HCT116 (cell line): Measurements from ENCODE around the gene CACNA1S. TPM values are rescaled to one million over a fixed set of nuclear protein-coding genes. Genes with fewer than 3 reads are reported as not detected.

Source experiments
- ATAC-seq: fragments of 200-7000 bp; cut with Tn5 transposase; 2 replicates; pipeline ENCODE4 v1.9.1; 2020; ENCODE audit warnings: mild to moderate bottlenecking, moderate library complexity
- BruUV-seq: library from RNA; stranded (reverse); fragments of 400-500 nt; replicated peaks from 2 replicates; lab custom pipeline; 2021; lab: Mats Ljungman, UMichigan
- CTCF ChIA-PET: fragments of 300-600 bp; sonication (Branson Sonifier 250); formaldehyde crosslinking; loops from one replicate; lab custom pipeline; 2021; ENCODE audit warnings: antibody characterized with exemption; lab: Charles Lee
- POLR2A ChIA-PET: fragments of 300-600, 350-600 bp; sonication (Branson Sonifier 250); formaldehyde crosslinking; loops from one replicate; lab custom pipeline; 2021; ENCODE audit warnings: antibody characterized with exemption; lab: Charles Lee
- RAD21 ChIA-PET, 2 experiments: fragments of 300-600 bp; sonication (Branson Sonifier 250); formaldehyde crosslinking; loops; one replicate each; lab custom pipeline; 2023; ENCODE audit warnings: low total read pairs in 2 of 2; ENCODE audit not compliant: uncharacterized antibody in 2 of 2, unreplicated experiment in 2 of 2, low non-redundant PET in 1 of 2; lab: Charles Lee
- DNase-seq: peaks from one replicate; pipeline ENCODE4 v3.0.0-alpha.2; 2010; ENCODE audit warnings: low read depth, low spot score
- H2AFZ ChIP-seq: fragments of 200-600 bp; shearing (Covaris generic), sonication (generic); 2 replicates; pipeline ENCODE4 v1.6.1; 2017; ENCODE audit warnings: low read depth, mixed run types, mixed read lengths, antibody characterized with exemption, low read length; ENCODE audit not compliant: poor library complexity, severe bottlenecking
- H3K27ac ChIP-seq: 2 replicates; pipeline ENCODE4 v1.5.1; 2012; ENCODE audit warnings: low read depth, low read length
- H3K27me3 ChIP-seq: fragments of 200-600 bp; sonication (generic); 2 replicates; pipeline ENCODE4 v1.6.1; 2016; ENCODE audit warnings: mixed run types, low read length, mixed read lengths; ENCODE audit not compliant: insufficient read depth
- H3K36me3 ChIP-seq, 2 experiments: fragments of 200-500 bp in 1 of 2; fragments of 200-600 bp in 1 of 2; sonication (Bioruptor generic) in 1 of 2; sonication (generic) in 1 of 2; 2 replicates each; pipeline versions ENCODE4 v1.5.1 to v1.6.1; 2014 to 2016; ENCODE audit warnings: low read length in 2 of 2, inconsistent platforms in 1 of 2, mixed read lengths in 1 of 2, mixed run types in 1 of 2; ENCODE audit not compliant: insufficient read depth in 2 of 2, control insufficient read depth in 1 of 2
- H3K4me1 ChIP-seq, 2 experiments: fragments of 200-600 bp in 1 of 2; sonication (generic) in 1 of 2; 2 replicates each; pipeline versions ENCODE4 v1.5.1 to v1.6.1; 2012 to 2017; ENCODE audit warnings: low read length in 2 of 2, inconsistent platforms in 1 of 2, mild to moderate bottlenecking in 1 of 2, mixed read lengths in 1 of 2, mixed run types in 1 of 2, moderate library complexity in 1 of 2; ENCODE audit not compliant: insufficient read depth in 2 of 2, control insufficient read depth in 1 of 2
- H3K4me2 ChIP-seq: fragments of 200-600 bp; sonication (generic); 2 replicates; pipeline ENCODE4 v1.6.1; 2017; ENCODE audit warnings: mixed run types, low read length, mixed read lengths
- H3K4me3 ChIP-seq, 2 experiments: fragments of 200-600 bp in 1 of 2; sonication (generic) in 1 of 2; replicated peaks in 1 of 2; 2 replicates each; pipeline ENCODE4 v1.5.1; 2011 to 2016; ENCODE audit warnings: low read length in 2 of 2, control low read depth in 1 of 2, low read depth in 1 of 2, mild to moderate bottlenecking in 1 of 2, mixed read lengths in 1 of 2, mixed run types in 1 of 2
- H3K79me2 ChIP-seq: fragments of 200-600 bp; sonication (generic); 2 replicates; pipeline ENCODE4 v1.6.1; 2017; ENCODE audit warnings: mild to moderate bottlenecking, mixed run types, low read length, moderate library complexity, mixed read lengths; ENCODE audit not compliant: insufficient read depth
- H3K9ac ChIP-seq: fragments of 200-600 bp; sonication (generic); 2 replicates; pipeline ENCODE4 v1.6.1; 2016; ENCODE audit warnings: low read length, mixed read lengths
- H3K9me2 ChIP-seq: fragments of 200-600 bp; sonication (generic), shearing (Covaris generic); 2 replicates; pipeline ENCODE4 v1.6.1; 2017; ENCODE audit warnings: mixed run types, mild to moderate bottlenecking, moderate library complexity; ENCODE audit not compliant: insufficient read depth
- H3K9me3 ChIP-seq, 2 experiments: fragments of 200-500 bp in 1 of 2; fragments of 200-600 bp in 1 of 2; sonication (Bioruptor generic) in 1 of 2; sonication (generic) in 1 of 2; 2 replicates each; pipeline ENCODE4 v1.6.1; 2014 to 2017; ENCODE audit warnings: low read length in 2 of 2, mixed read lengths in 2 of 2, inconsistent platforms in 1 of 2, low read depth in 1 of 2, mild to moderate bottlenecking in 1 of 2, mixed run types in 1 of 2, moderate library complexity in 1 of 2; ENCODE audit not compliant: control insufficient read depth in 1 of 2, insufficient read depth in 1 of 2
- H4K20me1 ChIP-seq: fragments of 200-600 bp; sonication (generic), shearing (Covaris generic); 2 replicates; pipeline ENCODE4 v1.6.1; 2017; ENCODE audit warnings: mixed run types, mild to moderate bottlenecking, moderate library complexity; ENCODE audit not compliant: insufficient read depth
- CEBPB ChIP-seq: IDR thresholded peaks from 2 replicates; pipeline ENCODE4 v1.6.1; 2012; ENCODE audit warnings: low read depth
- EGR1 ChIP-seq: IDR thresholded peaks from 2 replicates; pipeline ENCODE4 v1.6.1; 2012; ENCODE audit warnings: low read depth
- ELF1 ChIP-seq: IDR thresholded peaks from 2 replicates; pipeline ENCODE4 v1.6.1; 2012; ENCODE audit warnings: low read depth, borderline replicate concordance
- POLR2AphosphoS5 ChIP-seq: IDR thresholded peaks from 2 replicates; pipeline ENCODE4 v1.6.1; 2011; ENCODE audit warnings: mild to moderate bottlenecking, low read depth, low read length, moderate library complexity
- RAD21 ChIP-seq: IDR thresholded peaks from 2 replicates; pipeline ENCODE4 v1.6.1; 2012; ENCODE audit warnings: low read depth, mild to moderate bottlenecking
- SIN3A ChIP-seq: IDR thresholded peaks from 2 replicates; pipeline ENCODE4 v1.6.1; 2012; ENCODE audit warnings: low read depth
- SRF ChIP-seq: IDR thresholded peaks from 2 replicates; pipeline ENCODE4 v1.6.1; 2012; ENCODE audit warnings: low read depth
- YY1 ChIP-seq: IDR thresholded peaks from 2 replicates; pipeline ENCODE4 v1.6.1; 2011; ENCODE audit warnings: low read length, low read depth, moderate library complexity, mild to moderate bottlenecking; ENCODE audit not compliant: insufficient replicate concordance; ENCODE audit errors: extremely low read depth
- ZFX ChIP-seq: fragments of 450-650 bp; IDR thresholded peaks from 2 replicates; pipeline ENCODE4 v1.6.1; 2017
- intact Hi-C: fragments of 100-400 bp; cut with micrococcal nuclease; formaldehyde crosslinking; loops from 2 replicates; pipeline ENCODE4 v1.10.0; 2022
- total RNA-seq: library from RNA; stranded (reverse); gene quantifications from one replicate; pipeline ENCODE4 v1.2.1, GENCODE V29; 2021; ENCODE audit not compliant: unreplicated experiment
- TF ChIP-seq, protein P1 (sequence below): IDR thresholded peaks from 2 replicates; pipeline ENCODE4 v1.6.1; 2012
- TF ChIP-seq, protein P2 (sequence below): IDR thresholded peaks from 2 replicates; pipeline ENCODE4 v1.6.1; 2012; ENCODE audit warnings: low read depth
- TF ChIP-seq, protein P3 (sequence below): IDR thresholded peaks from 2 replicates; pipeline ENCODE4 v1.6.1; 2012
- TF ChIP-seq, protein P4 (sequence below), 3 experiments: fragments of 200-600 bp in 1 of 3; sonication (generic) in 1 of 3; IDR thresholded peaks in 2 of 3; conservative IDR thresholded peaks in 1 of 3; 2 replicates each; pipeline ENCODE4 v1.5.1; 2012 to 2017; ENCODE audit warnings: low read depth in 2 of 3, low read length in 2 of 3, antibody characterized with exemption in 1 of 3, borderline replicate concordance in 1 of 3, control low read depth in 1 of 3, mild to moderate bottlenecking in 1 of 3, mixed read lengths in 1 of 3, mixed run types in 1 of 3, moderate library complexity in 1 of 3; ENCODE audit not compliant: insufficient read depth in 1 of 3

Gene CACNA1S
- total RNA-seq, 1 experiment from 2014 or later = not detected

DNA sequence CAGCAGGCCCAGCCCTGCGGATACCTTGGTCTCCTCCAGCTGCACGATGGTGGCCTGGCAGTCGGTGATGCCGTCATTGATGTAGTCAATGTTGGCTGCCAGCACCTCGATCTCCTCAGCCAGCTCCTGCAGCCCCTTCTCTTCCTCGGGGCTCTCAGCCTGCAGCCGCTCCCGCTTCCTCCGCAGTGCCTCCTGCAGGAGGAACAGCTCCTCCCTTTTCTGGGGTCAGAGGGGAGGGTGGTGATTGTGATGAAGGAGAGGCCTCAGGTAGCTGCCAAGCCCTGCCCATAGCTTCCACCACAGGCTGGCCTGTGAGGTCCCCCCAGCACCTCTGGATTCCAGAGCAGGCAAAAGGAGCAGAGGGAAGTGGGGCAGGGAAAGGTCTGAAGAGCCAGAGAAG lies 122.1 kb downstream of the CACNA1S start:
- Histone ChIP-seq H3K27ac (no peak overlapping the region), H4K20me1 (no peaks in the 10 kb centered on the region), H3K4me2 (no peak overlapping the region), H3K4me1 (no peaks in the 10 kb centered on the region), H3K27me3 (no peaks in the 10 kb centered on the region), H3K4me3 (no peak overlapping the region), H3K9me3 (no peaks in the 10 kb centered on the region), H3K9ac (no peak overlapping the region), H3K9me2 (no peaks in the 10 kb centered on the region), H3K36me3 (no peaks in the 10 kb centered on the region), H2AFZ (no peak overlapping the region), H3K79me2 (no peaks in the 10 kb centered on the region)
- peak; percentile 40; the same call in 1 of the 2 replicates for ATAC-seq
- ChIA-PET CTCF (no interaction called here), POLR2A (no interaction called here), RAD21 (no interaction called here)
- TF ChIP-seq ZFX = no peak
- TF ChIP-seq, protein P1, sequence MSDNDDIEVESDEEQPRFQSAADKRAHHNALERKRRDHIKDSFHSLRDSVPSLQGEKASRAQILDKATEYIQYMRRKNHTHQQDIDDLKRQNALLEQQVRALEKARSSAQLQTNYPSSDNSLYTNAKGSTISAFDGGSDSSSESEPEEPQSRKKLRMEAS = no peak
- TF ChIP-seq YY1 = no peak
- TF ChIP-seq, protein P2, sequence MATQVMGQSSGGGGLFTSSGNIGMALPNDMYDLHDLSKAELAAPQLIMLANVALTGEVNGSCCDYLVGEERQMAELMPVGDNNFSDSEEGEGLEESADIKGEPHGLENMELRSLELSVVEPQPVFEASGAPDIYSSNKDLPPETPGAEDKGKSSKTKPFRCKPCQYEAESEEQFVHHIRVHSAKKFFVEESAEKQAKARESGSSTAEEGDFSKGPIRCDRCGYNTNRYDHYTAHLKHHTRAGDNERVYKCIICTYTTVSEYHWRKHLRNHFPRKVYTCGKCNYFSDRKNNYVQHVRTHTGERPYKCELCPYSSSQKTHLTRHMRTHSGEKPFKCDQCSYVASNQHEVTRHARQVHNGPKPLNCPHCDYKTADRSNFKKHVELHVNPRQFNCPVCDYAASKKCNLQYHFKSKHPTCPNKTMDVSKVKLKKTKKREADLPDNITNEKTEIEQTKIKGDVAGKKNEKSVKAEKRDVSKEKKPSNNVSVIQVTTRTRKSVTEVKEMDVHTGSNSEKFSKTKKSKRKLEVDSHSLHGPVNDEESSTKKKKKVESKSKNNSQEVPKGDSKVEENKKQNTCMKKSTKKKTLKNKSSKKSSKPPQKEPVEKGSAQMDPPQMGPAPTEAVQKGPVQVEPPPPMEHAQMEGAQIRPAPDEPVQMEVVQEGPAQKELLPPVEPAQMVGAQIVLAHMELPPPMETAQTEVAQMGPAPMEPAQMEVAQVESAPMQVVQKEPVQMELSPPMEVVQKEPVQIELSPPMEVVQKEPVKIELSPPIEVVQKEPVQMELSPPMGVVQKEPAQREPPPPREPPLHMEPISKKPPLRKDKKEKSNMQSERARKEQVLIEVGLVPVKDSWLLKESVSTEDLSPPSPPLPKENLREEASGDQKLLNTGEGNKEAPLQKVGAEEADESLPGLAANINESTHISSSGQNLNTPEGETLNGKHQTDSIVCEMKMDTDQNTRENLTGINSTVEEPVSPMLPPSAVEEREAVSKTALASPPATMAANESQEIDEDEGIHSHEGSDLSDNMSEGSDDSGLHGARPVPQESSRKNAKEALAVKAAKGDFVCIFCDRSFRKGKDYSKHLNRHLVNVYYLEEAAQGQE = no peak
- no peak for TF ChIP-seq SRF
- no peak for TF ChIP-seq CEBPB
- no peak for TF ChIP-seq POLR2AphosphoS5
- no peak for TF ChIP-seq EGR1
- TF ChIP-seq ELF1 = no peak
- TF ChIP-seq SIN3A = no peak
- no peak for TF ChIP-seq RAD21
- TF ChIP-seq, protein P3, sequence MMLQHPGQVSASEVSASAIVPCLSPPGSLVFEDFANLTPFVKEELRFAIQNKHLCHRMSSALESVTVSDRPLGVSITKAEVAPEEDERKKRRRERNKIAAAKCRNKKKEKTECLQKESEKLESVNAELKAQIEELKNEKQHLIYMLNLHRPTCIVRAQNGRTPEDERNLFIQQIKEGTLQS = no peak
- TF ChIP-seq, protein P4, sequence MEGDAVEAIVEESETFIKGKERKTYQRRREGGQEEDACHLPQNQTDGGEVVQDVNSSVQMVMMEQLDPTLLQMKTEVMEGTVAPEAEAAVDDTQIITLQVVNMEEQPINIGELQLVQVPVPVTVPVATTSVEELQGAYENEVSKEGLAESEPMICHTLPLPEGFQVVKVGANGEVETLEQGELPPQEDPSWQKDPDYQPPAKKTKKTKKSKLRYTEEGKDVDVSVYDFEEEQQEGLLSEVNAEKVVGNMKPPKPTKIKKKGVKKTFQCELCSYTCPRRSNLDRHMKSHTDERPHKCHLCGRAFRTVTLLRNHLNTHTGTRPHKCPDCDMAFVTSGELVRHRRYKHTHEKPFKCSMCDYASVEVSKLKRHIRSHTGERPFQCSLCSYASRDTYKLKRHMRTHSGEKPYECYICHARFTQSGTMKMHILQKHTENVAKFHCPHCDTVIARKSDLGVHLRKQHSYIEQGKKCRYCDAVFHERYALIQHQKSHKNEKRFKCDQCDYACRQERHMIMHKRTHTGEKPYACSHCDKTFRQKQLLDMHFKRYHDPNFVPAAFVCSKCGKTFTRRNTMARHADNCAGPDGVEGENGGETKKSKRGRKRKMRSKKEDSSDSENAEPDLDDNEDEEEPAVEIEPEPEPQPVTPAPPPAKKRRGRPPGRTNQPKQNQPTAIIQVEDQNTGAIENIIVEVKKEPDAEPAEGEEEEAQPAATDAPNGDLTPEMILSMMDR (IDR thresholded peaks at IDR 0.05 in 2 of 3, conservative IDR thresholded peaks at IDR 0.05 in 1 of 3; ENCODE audit: borderline replicate concordance in 1 of 3, insufficient read depth in 1 of 3, low read depth in 2 of 3, low read length in 2 of 3) = no peak
- intact Hi-C loops = no loop called here
- no peak for DNase-seq
- no TSS peak for BruUV-seq

Other genes starting within 250 kb of the CACNA1S start
- not detected for gene GPR25, start 239.4 kb downstream of the CACNA1S start, total RNA-seq
- gene INAVA, start 217.5 kb downstream of the CACNA1S start, total RNA-seq = 18.8 TPM
- gene KIF21B, start 88.7 kb downstream of the CACNA1S start, total RNA-seq = 6.1 TPM
- 0.15 TPM for gene ASCL5, start 14.8 kb upstream of the CACNA1S start, total RNA-seq
- 66.3 TPM for gene TMEM9, start 42.0 kb upstream of the CACNA1S start, total RNA-seq
- not detected for gene IGFN1, start 78.4 kb upstream of the CACNA1S start, total RNA-seq
- 0.07 TPM for gene PKP1, start 171.1 kb upstream of the CACNA1S start, total RNA-seq